ENCODE measurements around the gene HOXA9.
A peak's percentile ranks its signal among the peaks of the same experiment; 100 is the strongest.

Gene HOXA9

GRCh38 chr7:27178366-27178765 is 13.0 kb upstream of the HOXA9 start:
- peak; percentile 70 for DNase-seq (ENCODE audit: low read depth)
- TF ChIP-seq CTCF (conservative IDR thresholded peaks at IDR 0.05; ENCODE audit: low read length): no peak

GRCh38 chr7:27177795-27178320 is 12.5 kb upstream of the HOXA9 start:
- peak overlapping the region; percentile 87 for H3K4me3 ChIP-seq (ENCODE audit: low read length)
- no peak for TF ChIP-seq CTCF (conservative IDR thresholded peaks at IDR 0.05; ENCODE audit: low read length)
- DNase-seq (ENCODE audit: low read depth): no peak

More at GRCh38 chr7:27178366-27178765, 13.0 kb upstream of the HOXA9 start:
- peak overlapping the region; percentile 87 for H3K4me3 ChIP-seq (ENCODE audit: low read length)

GRCh38 chr7:27176962-27177794 is 11.8 kb upstream of the HOXA9 start:
- peak overlapping the region; percentile 87 for H3K4me3 ChIP-seq (ENCODE audit: low read length)

GRCh38 chr7:27176524-27176845 is 11.1 kb upstream of the HOXA9 start:
- no peak; the same call in 1 of the 2 replicates for TF ChIP-seq CTCF (conservative IDR thresholded peaks at IDR 0.05; ENCODE audit: low read length)
- peak overlapping the region; percentile 87 for H3K4me3 ChIP-seq (ENCODE audit: low read length)
- no peak for DNase-seq (ENCODE audit: low read depth)

More at GRCh38 chr7:27176962-27177794, 11.8 kb upstream of the HOXA9 start:
- TF ChIP-seq CTCF (conservative IDR thresholded peaks at IDR 0.05; ENCODE audit: low read length): no peak
- DNase-seq (ENCODE audit: low read depth): no peak

- peak overlapping the region; percentile 87 for H3K4me3 ChIP-seq (ENCODE audit: low read length)
- TF ChIP-seq CTCF (conservative IDR thresholded peaks at IDR 0.05; ENCODE audit: low read length): no peak
- DNase-seq (ENCODE audit: low read depth): no peak
Observed at GRCh38 chr7:27175626-27176523, 10.5 kb upstream of the HOXA9 start.

- H3K4me3 ChIP-seq (ENCODE audit: low read length): peak overlapping the region; percentile 87
- DNase-seq (ENCODE audit: low read depth): no peak
- no peak for TF ChIP-seq CTCF (conservative IDR thresholded peaks at IDR 0.05; ENCODE audit: low read length)
Observed at GRCh38 chr7:27174874-27175625, 9.7 kb upstream of the HOXA9 start.
